HG03196 (cell line): ENCODE results near the gene FAAH2.
"Not testable (repeated sequence)": the region's sequence is repeated elsewhere in the genome, so short reads cannot be mapped to it uniquely, and the experiment has no call there.

Source experiments
- ATAC-seq: cut with Tn5 transposase; IDR thresholded peaks from one replicate; pipeline ENCODE4 v1.9.1; 2021; ENCODE audit not compliant: unreplicated experiment

FAAH2 gene

DNA sequence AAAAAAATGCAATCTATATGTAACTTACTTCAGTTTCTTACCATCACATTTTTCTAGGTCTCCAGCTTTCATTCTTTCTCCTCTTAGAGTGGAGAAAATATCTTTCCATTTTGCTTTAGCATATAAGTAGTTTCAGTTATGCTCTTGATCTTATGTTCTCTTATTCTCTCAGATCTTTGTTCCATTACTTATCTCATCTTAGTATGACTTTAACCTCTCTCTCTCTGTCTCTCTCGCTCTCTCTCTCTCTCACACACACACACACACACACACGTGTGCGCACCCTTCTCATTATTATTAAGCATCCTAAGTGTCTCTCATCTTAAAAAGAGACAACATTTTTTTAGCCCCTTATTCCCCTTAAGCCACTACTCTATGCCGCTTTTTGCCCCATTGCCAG, 92.8 kb downstream of the FAAH2 start:
- no peak for ATAC-seq

DNA sequence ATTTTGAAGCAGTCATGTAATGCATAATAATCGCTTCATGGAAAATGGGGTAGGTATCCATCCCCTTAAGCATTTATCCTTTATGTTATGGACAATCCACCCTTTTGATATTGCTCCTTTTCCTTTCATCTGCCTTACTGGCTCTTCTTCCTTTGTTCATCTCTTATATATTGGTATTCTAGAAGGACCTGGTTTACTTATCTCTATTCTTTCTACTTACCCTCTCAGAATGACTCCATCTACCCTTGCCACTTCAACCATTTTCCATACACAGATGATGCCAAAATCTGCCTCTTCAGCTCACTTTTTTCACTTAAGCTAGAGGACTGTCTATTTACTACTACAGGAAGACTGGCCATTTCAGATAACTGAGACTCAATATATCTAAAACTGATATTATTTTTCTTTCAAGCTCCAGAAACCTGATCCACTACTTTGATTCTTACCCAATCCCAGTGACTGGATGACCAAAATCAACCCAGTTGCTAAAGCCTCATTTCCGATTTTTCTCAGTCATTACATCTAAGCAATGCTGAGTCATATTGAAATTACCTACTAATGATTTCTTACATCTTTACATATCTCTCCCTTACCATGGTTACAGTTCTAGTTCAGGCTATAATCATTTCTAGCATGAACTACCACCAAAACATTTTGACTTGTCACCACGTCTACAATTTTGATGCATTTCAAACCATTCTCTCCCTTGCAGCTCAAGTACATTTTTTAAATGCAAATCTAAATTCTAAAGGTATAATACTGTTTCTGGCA, 93.7 kb downstream of the FAAH2 start:
- ATAC-seq, result no peak

GRCh38 chrX:57394162-57394561, 107.7 kb downstream of the FAAH2 start:
- ATAC-seq, result not testable (repeated sequence)

DNA sequence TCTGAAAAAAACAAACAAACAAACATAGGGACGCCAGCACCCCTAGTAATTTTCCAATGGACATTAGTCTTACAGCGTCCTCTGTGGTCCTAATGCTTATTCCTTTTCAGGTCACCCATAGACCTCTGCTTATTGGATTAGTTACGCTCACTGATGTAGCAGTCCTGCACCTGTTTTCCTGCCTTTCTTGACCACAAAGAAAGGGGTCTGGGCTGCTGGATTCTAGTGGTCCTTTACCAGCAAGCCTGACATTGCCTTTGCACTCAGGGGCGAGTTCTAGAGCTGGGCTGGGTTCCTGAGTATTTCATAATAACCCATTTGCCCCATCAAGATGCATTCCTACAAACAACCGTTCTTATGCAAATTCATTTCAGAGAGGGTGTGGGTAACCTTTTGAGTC, 116.7 kb downstream of the FAAH2 start:
- ATAC-seq, result not testable (repeated sequence)

DNA sequence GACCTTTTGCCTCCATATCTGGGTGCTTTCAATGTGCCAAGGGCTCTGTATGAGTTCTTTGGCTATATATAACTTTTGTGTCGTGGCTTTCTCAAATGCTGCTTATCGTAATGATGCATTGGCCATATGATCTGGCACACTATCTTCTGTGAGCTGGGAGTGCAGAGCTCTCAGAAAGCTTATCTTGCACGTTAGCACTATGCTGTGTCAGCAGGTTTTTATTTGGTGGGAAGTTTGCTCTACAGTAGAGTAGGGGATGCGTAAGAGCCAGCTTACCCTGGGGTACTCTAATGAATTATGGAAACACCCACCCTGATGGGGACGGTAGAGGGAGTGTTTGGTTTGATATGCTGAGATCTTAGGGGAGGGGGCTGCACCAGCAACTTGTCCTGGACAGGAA, 119.6 kb downstream of the FAAH2 start:
- ATAC-seq, result no peak

- no peak for ATAC-seq
Observed at GRCh38 chrX:57417827-57418226, 131.3 kb downstream of the FAAH2 start.

- no peak for ATAC-seq
Observed at GRCh38 chrX:57422289-57422688, 135.8 kb downstream of the FAAH2 start.

- no peak for ATAC-seq
Observed at GRCh38 chrX:57422790-57423189, 136.3 kb downstream of the FAAH2 start.

DNA sequence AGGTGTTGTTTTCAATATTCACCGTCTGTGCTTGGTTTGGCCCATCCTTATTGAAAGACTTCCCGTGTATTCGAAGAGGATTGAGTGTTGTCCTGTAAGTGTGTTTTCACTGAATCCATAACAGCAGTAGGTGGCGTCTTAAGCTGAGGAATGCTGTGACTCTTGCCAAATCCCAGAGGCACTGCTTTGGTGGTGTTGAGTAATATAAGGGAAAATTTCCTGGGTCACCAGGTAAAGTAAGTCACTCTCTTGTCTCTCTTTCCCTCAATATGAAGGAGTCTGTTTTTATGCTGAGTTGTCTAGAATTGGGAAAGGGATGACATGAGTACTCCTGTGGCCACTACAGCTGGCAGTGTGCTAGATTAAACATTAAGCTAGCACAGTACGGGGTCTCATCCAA, 158.6 kb downstream of the FAAH2 start:
- no peak for ATAC-seq

- ATAC-seq, result no peak
Observed at GRCh38 chrX:57445832-57446231, 159.3 kb downstream of the FAAH2 start.

DNA sequence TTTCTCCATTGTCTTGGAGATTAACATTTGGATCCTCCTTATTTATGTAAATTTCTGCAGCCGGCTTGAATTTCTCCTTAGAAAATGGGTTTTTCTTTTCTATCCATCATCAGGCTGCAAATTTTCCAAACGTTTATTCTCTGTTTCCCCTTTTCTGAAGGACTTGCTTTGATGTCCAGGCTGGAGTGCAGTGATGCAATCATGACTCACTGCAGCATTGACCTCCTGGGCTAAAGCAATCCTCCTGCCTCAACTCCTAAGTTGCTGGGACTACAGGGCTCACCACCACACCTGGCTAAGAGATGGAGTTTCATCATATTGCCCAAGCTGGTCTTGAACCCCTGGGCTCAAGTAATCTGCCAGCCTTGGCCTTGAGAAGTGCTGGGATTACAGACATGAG, 161.3 kb downstream of the FAAH2 start:
- no peak for ATAC-seq

- no peak for ATAC-seq
Observed at GRCh38 chrX:57451426-57452020, 165.0 kb downstream of the FAAH2 start.

- no peak for ATAC-seq
Observed at GRCh38 chrX:57453901-57454300, 167.4 kb downstream of the FAAH2 start.

- ATAC-seq, result no peak
Observed at GRCh38 chrX:57481514-57481913, 195.0 kb downstream of the FAAH2 start.

- ATAC-seq, result no peak
Observed at GRCh38 chrX:57516491-57516890, 230.0 kb downstream of the FAAH2 start.

DNA sequence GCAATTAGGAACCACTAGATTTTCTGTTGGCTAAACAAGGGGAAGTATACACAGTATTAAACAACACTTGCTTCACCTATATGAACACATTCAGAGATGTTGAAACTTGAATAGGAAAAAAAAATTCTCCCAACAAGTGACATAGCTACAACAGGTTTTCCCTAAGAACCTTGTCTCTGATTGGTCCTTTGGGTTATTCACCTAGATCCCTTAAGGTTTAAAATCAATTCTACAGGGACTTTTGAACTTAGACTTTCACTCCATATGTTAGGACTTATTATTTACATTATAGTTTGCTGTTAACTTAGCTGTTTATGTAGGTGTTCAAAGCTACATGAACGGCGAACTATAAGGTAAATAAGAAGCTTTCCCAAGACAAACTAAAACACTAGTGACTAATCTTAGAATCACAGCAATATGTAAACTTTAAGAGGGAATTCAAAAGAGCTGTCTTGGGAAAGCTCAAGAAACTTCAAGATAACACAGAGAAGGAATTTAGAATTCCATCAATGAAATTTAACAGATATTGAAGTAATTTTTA, 233.1 kb downstream of the FAAH2 start:
- ATAC-seq, result no peak

DNA sequence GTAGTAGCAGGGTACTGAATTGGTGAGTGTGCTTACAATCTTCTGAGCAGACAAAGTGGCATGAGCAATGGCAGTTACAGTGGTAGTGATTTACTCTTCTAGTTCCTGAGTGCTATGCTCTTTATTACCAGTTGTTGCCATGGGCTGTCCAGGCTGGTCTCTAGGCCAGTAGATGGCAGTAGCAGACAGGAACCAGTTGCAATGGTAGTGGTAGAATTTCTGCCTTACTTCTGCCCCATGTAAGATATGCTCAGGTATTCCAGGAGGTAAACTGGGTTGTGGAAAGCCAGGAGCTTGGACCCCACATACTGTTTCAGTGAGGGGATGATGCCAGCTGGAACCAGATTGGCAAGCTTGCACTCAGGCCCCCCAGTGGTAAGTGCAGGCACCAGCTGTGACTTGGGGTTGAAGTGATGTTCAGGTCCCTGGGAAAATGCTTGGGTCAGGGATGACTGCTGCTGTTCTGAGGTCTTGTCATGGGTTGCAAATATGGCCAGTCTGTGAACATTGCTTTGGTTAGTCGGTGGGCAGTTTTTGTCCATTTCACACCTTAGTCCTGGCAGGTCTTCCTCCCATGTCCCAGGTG, 242.3 kb downstream of the FAAH2 start:
- no peak for ATAC-seq
